Measurements from ENCODE around the gene PHEX. TPM values are rescaled to one million over a fixed set of nuclear protein-coding genes. Genes with fewer than 3 reads are reported as not detected.

Gene PHEX
- total and polyA plus RNA-seq, 7 donors = 0.01 to 0.11 (median 0.04) TPM; not detected in 3

GRCh38 chrX:22296871-22297270 lies 264.7 kb downstream of the PHEX start:
- Histone ChIP-seq H3K36me3 (ENCODE audit: insufficient read depth in 1 of 2, low read depth in 1 of 2) (no peaks in the 10 kb centered on the region), H3K4me1 (peaks cover 15% of the 10 kb centered on the region), H3K4me3 (no peak overlapping the region), H3K27ac (no peak overlapping the region), H3K27me3 (ENCODE audit: insufficient read depth in 3 of 3, low read length in 2 of 3) (peaks cover 0 to 8% (median 0%) of the 10 kb centered on the region in 3 donors), H3K9me3 (no peaks in the 10 kb centered on the region)
- ATAC-seq = no peak
- DNase-seq = no peak
- intact Hi-C loops (cut with DNase I) = no loop called here
- TF ChIP-seq CTCF (IDR thresholded peaks at IDR 0.05) = no peak
- 63 to 93% (median 84%) methylated on average over 2 of the region's 2 CpGs for WGBS, 3 donors

GRCh38 chrX:22300130-22300529 lies 268.0 kb downstream of the PHEX start:
- TF ChIP-seq CTCF (IDR thresholded peaks at IDR 0.05) = no peak

More at GRCh38 chrX:22300130-22300529, 268.0 kb downstream of the PHEX start:
- DNase-seq (peak in 1 of 2 donors; percentile 16), ATAC-seq (peak; percentile 98 to 100 (median 100))
- intact Hi-C loops (cut with DNase I) = no loop called here
- H3K36me3 ChIP-seq (ENCODE audit: insufficient read depth in 1 of 2, low read depth in 1 of 2) = no peaks in the 10 kb centered on the region
- H3K9me3 ChIP-seq = no peaks in the 10 kb centered on the region
- no peak overlapping the region for H3K4me3 ChIP-seq
- H3K4me1 ChIP-seq = peaks cover 15% of the 10 kb centered on the region
- 0 to 7% (median 0%) methylated on average over 2 of the region's 2 CpGs for WGBS, 3 donors
- H3K27ac ChIP-seq = no peak overlapping the region
- no peaks in the 10 kb centered on the region for H3K27me3 ChIP-seq (ENCODE audit: insufficient read depth in 3 of 3, low read length in 2 of 3)

Other genes with a start within 250 kb of the PHEX start
- 10 to 100 TPM; 12.0 to 14.6 (median 13.2) TPM for gene MBTPS2, start 192.7 kb upstream of the PHEX start, total RNA-seq
- gene MBTPS2, start 192.7 kb upstream of the PHEX start, polyA plus RNA-seq = 1 to 10 TPM; 3.0 to 8.0 (median 4.8) TPM
- 1 to 10 TPM in 3 of 4 donors, under 1 TPM in 1; 0.58 to 1.8 (median 1.2) TPM for gene YY2, start 176.3 kb upstream of the PHEX start, total RNA-seq
- gene YY2, start 176.3 kb upstream of the PHEX start, polyA plus RNA-seq = 1 to 10 TPM in 2 of 3 donors, under 1 TPM in 1; 0.48 to 1.9 (median 1.1) TPM
- gene SMS, start 91.6 kb upstream of the PHEX start, total RNA-seq = 10 to 100 TPM; 18.6 to 52.9 (median 33.6) TPM
- gene SMS, start 91.6 kb upstream of the PHEX start, polyA plus RNA-seq = 10 to 100 TPM; 28.9 to 50.3 (median 45.3) TPM
- gene CBLL2, start 240.6 kb downstream of the PHEX start, total RNA-seq = not detected
- not detected for gene CBLL2, start 240.6 kb downstream of the PHEX start, polyA plus RNA-seq